NCI-H2081 (cell line): ENCODE results near the gene ZDHHC21.

ENCODE experiments used
- DNase-seq, 2 experiments: peaks; one replicate each; lab custom pipeline; 2025; lab: John Stamatoyannopoulos, UW

The ZDHHC21 gene

GRCh38 chr9:14616188-14616982 lies 76.8 kb downstream of the ZDHHC21 start:
- peak; percentile 74 to 90 for DNase-seq

DNA sequence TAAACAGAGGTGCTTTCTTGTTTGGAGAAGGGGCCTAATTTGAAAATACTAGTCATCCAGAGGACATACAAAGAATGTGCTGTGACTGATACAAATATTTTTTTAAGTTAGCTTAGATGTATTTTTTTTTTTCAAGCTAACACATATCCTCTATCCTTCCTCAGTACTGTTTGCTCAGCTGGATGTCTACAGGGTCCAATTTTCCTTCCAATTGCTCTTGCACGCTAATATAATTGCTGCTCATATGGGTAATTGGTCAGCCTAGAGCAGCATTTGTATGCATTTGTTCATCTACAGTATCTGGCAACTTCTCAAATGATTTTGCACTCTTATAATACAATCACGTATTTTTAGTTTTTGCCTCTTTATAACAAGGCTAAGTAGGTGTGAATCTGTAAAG lies 84.7 kb downstream of the ZDHHC21 start:
- peak; percentile 90 to 99 for DNase-seq

DNA sequence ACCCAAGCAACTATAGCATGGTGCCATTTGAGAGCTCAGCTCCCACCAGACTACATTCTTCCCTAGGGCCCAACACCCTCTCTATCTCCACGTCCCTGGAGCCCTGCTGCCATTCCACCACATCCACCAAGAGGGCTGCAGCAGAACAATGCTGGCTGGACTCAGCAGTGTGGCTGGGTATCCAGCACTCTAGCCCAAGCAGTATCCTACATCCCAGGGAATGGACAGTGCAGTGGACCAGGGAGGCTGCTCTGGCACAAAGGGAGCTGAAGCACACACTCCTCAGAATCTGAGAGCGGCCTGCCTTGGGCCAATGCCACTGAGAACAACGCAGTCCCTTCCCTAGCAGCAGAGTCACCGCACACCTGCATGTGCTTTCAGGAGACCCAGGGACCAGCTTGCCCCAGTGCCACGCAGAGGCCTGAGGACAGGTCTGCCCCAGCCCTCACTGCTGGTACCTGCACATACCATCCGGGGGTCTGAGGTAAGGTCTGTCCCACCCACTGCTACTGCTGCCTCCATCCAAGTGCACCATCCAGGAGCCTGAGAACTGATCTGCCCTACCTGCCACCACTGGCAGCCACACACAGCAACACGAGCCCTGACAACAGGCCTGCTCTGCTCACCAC lies 95.9 kb downstream of the ZDHHC21 start:
- no peak for DNase-seq

GRCh38 chr9:14593406-14593805 lies 99.8 kb downstream of the ZDHHC21 start:
- DNase-seq: no peak

DNA sequence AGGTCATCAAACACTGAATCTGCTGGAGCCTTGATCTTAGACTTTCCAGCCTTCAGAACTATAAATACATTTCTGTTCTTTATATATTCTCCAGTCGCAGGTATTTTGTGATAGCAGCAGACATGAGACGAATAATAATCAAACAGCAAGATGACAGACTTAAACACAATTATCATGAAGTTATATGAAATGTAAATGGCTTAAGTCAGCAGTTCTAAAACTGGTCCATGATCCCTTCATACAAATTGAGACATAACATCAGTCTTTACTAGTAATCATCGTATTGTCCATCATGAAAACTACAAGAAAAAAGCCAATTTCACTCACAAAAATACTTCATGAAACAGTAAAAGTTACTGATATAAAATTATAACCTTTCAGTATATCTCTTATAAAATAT lies 101.8 kb downstream of the ZDHHC21 start:
- no peak for DNase-seq

- DNase-seq: no peak
Observed at GRCh38 chr9:14585730-14586473, 107.3 kb downstream of the ZDHHC21 start.

DNA sequence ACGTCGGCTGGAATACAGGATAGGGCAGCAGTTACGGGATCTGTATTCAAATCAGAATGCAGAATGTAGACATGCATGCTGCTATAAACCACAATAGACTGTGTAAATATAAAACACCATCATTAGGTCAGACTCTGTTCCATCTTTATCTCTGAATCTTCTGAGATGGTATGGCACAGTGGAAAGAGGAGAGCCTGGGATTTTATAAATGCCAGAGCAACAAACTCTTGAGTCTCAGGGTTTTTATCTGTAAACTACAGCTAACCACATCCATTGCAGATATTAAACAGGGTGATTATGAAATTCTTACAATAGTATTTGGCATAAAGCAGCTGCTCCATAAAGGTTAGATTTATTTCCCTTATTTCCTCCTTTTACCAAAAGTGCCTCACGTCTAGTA lies 108.7 kb downstream of the ZDHHC21 start:
- no peak for DNase-seq

- DNase-seq: no peak
Observed at GRCh38 chr9:14578030-14578429, 115.2 kb downstream of the ZDHHC21 start.

DNA sequence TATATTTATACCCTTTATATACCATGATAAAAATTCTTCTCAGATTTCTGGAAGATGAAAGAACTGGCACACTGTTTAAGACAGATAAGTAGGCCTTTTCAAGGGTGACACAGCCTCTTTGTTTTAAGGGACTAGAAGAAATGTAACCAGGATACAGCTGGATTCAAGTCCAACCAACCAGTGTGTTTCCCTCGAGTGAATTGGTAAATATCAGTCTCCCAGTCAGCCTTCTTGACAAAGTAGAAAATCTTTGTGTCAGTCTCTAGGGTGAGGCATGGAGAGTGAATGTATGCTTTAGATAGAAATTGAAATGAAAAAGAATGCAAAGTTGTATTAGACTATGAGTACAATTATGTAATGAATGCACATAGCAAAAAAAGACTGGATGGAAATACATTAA lies 119.1 kb downstream of the ZDHHC21 start:
- no peak for DNase-seq

DNA sequence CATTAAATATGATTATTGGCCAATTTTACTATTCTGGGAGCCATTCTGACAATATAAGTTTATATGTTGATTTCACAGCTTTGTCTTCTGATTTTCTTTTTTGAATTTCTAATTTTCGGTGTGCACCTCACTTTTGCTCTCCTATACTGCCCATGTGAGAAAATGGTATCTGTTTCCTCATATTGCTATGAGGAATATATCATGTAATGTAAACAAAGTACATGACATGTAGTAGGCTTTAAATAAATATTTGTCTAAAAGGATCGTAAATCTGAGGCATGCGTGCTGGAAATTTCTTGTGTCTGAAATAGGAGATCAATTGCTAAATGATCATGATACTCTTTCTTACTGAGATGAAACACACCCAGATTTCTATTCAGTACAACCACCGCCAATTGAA lies 119.9 kb downstream of the ZDHHC21 start:
- no peak for DNase-seq

GRCh38 chr9:14565352-14566016 lies 127.7 kb downstream of the ZDHHC21 start:
- DNase-seq: no peak

DNA sequence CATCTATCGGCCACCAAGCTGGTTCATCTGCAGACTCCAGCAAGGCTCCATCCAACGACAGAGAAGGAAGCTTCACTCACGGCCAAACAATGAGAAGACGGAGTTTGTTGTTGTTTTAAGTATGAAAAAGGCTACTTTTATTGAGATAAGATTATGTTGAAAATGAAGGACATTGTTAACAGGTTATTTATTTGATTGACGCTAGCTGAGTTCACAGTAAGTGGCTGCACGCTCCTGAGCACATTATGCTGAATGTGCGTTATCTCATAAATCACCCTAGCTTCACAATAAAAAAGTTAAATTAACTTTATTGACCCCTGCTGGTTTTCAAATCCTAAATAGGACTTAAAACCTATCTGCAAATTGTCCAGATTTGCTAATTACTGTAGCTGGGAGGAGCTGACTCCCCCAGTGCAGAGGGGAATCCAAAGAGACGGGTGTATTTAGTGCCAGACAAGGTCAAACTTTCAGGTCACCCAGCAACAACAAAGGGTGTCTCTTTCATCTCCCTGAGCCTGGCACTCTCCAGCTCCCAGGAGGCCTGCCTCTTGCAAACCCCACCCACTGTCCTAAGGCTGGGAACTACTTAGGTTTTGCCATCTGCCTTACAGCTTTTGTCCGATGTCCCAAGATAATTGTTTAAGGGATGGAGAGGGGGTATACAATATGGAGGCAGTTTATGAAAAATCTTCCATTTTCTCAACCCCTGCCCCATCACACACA lies 129.2 kb downstream of the ZDHHC21 start:
- DNase-seq: no peak

GRCh38 chr9:14561929-14562405 lies 131.3 kb downstream of the ZDHHC21 start:
- DNase-seq: peak; percentile 37 to 70
